ENCODE data around the gene TMEM181. TPM values are rescaled to one million over a fixed set of nuclear protein-coding genes. Genes with fewer than 3 reads are reported as not detected.

The TMEM181 gene
- total RNA-seq, 1 donor from 2014 or later, result 31.0 TPM

DNA sequence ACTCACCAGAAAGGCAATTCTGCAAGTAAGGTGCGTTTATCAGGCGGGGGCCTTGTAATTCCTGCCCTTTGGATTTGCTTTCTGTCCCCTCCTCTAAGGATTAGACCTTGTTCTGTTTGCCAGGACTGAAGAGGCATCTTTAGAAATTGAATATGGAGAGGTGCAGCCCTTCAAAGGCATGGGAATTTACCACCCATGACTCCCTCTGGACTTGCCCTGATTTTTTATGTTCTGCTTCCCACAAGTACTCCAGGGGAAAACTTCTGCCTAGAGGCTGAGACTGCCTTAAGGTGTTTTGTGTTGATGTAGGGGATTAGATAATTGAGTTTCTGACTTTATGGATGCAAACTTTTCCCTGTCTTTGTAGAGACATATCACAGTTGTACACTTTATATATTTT is 120.1 kb downstream of the TMEM181 start:
- H3K4me1 Mint-ChIP-seq (ENCODE audit: low read depth, unreplicated experiment), result no peaks in the 10 kb centered on the region
- no peaks in the 10 kb centered on the region for H3K79me2 ChIP-seq (ENCODE audit: insufficient read depth, low read length)
- H2AFZ ChIP-seq (ENCODE audit: low read depth, low read length), result no peak overlapping the region
- H3K36me3 ChIP-seq (ENCODE audit: insufficient read depth, low read length), result no peaks in the 10 kb centered on the region
- no peaks in the 10 kb centered on the region for H3K9me3 ChIP-seq (ENCODE audit: insufficient read depth, low read depth, low read length)
- H3K27me3 Mint-ChIP-seq (ENCODE audit: low read depth, unreplicated experiment), result peaks cover 12% of the 10 kb centered on the region
- no peak overlapping the region for H3K4me3 Mint-ChIP-seq (ENCODE audit: unreplicated experiment)
- H3K27ac Mint-ChIP-seq (ENCODE audit: unreplicated experiment), result no peak overlapping the region
- DNase-seq (ENCODE audit: low read depth) (no peak), FAIRE-seq (no peak)
- no peaks in the 10 kb centered on the region for H3K9me3 Mint-ChIP-seq (ENCODE audit: unreplicated experiment)
- no peaks in the 10 kb centered on the region for H3K4me1 ChIP-seq (ENCODE audit: insufficient read depth, low read length)
- no peaks in the 10 kb centered on the region for H3K36me3 Mint-ChIP-seq (ENCODE audit: low read depth, unreplicated experiment)
- no peaks in the 10 kb centered on the region for H3K27me3 ChIP-seq (ENCODE audit: insufficient read depth, low read length)
- TF ChIP-seq, protein P1, sequence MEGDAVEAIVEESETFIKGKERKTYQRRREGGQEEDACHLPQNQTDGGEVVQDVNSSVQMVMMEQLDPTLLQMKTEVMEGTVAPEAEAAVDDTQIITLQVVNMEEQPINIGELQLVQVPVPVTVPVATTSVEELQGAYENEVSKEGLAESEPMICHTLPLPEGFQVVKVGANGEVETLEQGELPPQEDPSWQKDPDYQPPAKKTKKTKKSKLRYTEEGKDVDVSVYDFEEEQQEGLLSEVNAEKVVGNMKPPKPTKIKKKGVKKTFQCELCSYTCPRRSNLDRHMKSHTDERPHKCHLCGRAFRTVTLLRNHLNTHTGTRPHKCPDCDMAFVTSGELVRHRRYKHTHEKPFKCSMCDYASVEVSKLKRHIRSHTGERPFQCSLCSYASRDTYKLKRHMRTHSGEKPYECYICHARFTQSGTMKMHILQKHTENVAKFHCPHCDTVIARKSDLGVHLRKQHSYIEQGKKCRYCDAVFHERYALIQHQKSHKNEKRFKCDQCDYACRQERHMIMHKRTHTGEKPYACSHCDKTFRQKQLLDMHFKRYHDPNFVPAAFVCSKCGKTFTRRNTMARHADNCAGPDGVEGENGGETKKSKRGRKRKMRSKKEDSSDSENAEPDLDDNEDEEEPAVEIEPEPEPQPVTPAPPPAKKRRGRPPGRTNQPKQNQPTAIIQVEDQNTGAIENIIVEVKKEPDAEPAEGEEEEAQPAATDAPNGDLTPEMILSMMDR (IDR thresholded peaks at IDR 0.05; ENCODE audit: insufficient read depth, low read depth, low read length), result no peak
- no peak for TF ChIP-seq EZH2 (IDR thresholded peaks at IDR 0.05; ENCODE audit: insufficient read depth, low read length)
- no peak overlapping the region for H3K4me2 ChIP-seq (ENCODE audit: low read length)
- no peak overlapping the region for H3K4me3 ChIP-seq (ENCODE audit: insufficient read depth, low read depth, low read length)
- no peak overlapping the region for H3K27ac ChIP-seq (ENCODE audit: low read depth, low read length)
- no peak overlapping the region for H3K9ac ChIP-seq (ENCODE audit: low read length)
- no peaks in the 10 kb centered on the region for H4K20me1 ChIP-seq (ENCODE audit: insufficient read depth, low read length)

DNA sequence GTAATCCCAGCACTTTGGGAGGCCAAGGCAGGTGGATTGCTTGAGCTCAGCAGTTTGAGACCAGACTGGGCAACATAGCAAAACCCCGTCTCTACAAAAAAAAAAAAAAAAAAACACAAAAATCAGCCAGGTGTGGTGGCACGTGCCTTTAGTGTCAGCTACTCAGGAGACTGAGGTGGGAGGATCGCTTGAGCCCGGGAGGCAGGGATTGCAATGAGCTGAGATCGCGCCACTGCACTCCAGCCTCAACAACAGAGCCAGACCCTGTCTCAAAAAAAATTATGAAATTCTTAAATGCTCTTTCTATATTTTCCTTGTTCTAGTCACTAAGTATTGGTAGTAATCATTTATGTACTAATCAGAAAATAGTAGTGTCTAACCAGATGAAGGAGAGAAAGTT is 120.6 kb downstream of the TMEM181 start:
- FAIRE-seq (no peak), DNase-seq (ENCODE audit: low read depth) (no peak)
- Histone ChIP-seq H4K20me1 (ENCODE audit: insufficient read depth, low read length) (no peaks in the 10 kb centered on the region), H3K9ac (ENCODE audit: low read length) (no peak overlapping the region), H3K4me2 (ENCODE audit: low read length) (no peak overlapping the region), H3K27me3 (ENCODE audit: insufficient read depth, low read length) (no peaks in the 10 kb centered on the region), H3K79me2 (ENCODE audit: insufficient read depth, low read length) (no peaks in the 10 kb centered on the region), H3K9me3 (ENCODE audit: insufficient read depth, low read depth, low read length) (no peaks in the 10 kb centered on the region), H3K36me3 (ENCODE audit: insufficient read depth, low read length) (no peaks in the 10 kb centered on the region), H3K27ac (ENCODE audit: low read depth, low read length) (no peak overlapping the region), H3K4me1 (ENCODE audit: insufficient read depth, low read length) (no peaks in the 10 kb centered on the region), H2AFZ (ENCODE audit: low read depth, low read length) (no peak overlapping the region), H3K4me3 (ENCODE audit: insufficient read depth, low read depth, low read length) (no peak overlapping the region)
- H3K36me3 Mint-ChIP-seq (ENCODE audit: low read depth, unreplicated experiment), result no peaks in the 10 kb centered on the region
- H3K4me3 Mint-ChIP-seq (ENCODE audit: unreplicated experiment), result no peak overlapping the region
- H3K27me3 Mint-ChIP-seq (ENCODE audit: low read depth, unreplicated experiment), result peaks cover 11% of the 10 kb centered on the region
- no peaks in the 10 kb centered on the region for H3K9me3 Mint-ChIP-seq (ENCODE audit: unreplicated experiment)
- no peak for TF ChIP-seq EZH2 (IDR thresholded peaks at IDR 0.05; ENCODE audit: insufficient read depth, low read length)
- TF ChIP-seq, protein P1 (IDR thresholded peaks at IDR 0.05; ENCODE audit: insufficient read depth, low read depth, low read length), result no peak
- no peaks in the 10 kb centered on the region for H3K4me1 Mint-ChIP-seq (ENCODE audit: low read depth, unreplicated experiment)
- no peak overlapping the region for H3K27ac Mint-ChIP-seq (ENCODE audit: unreplicated experiment)

DNA sequence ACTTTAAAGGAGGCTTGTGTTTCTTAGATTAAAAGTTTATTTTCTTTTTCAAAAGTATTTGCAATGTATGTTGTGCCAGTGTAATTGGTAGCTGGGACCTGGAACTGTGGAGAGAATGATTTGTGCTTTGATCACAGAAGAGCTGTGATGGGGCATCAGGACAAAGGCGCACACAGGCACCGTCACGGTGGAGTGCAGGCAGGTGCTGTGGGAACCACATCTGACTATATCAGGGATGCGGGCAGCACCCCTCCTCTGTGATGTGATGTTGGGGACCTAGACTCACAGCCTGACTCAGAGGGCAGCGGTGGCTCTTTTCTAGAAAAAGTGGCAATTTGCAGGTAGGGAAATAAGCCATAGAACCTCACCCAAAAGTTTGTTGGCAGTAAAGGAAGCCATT is 124.4 kb downstream of the TMEM181 start:
- Histone ChIP-seq H3K4me3 (ENCODE audit: insufficient read depth, low read depth, low read length) (no peak overlapping the region), H3K4me1 (ENCODE audit: insufficient read depth, low read length) (no peaks in the 10 kb centered on the region), H3K27me3 (ENCODE audit: insufficient read depth, low read length) (no peaks in the 10 kb centered on the region), H3K36me3 (ENCODE audit: insufficient read depth, low read length) (no peaks in the 10 kb centered on the region), H3K79me2 (ENCODE audit: insufficient read depth, low read length) (no peaks in the 10 kb centered on the region), H3K4me2 (ENCODE audit: low read length) (no peak overlapping the region), H3K9ac (ENCODE audit: low read length) (no peak overlapping the region), H3K27ac (ENCODE audit: low read depth, low read length) (no peak overlapping the region), H4K20me1 (ENCODE audit: insufficient read depth, low read length) (no peaks in the 10 kb centered on the region), H3K9me3 (ENCODE audit: insufficient read depth, low read depth, low read length) (no peaks in the 10 kb centered on the region), H2AFZ (ENCODE audit: low read depth, low read length) (no peak overlapping the region)
- Mint-ChIP-seq H3K4me3 (ENCODE audit: unreplicated experiment) (no peak overlapping the region), H3K9me3 (ENCODE audit: unreplicated experiment) (no peaks in the 10 kb centered on the region), H3K36me3 (ENCODE audit: low read depth, unreplicated experiment) (no peaks in the 10 kb centered on the region), H3K27ac (ENCODE audit: unreplicated experiment) (no peak overlapping the region), H3K27me3 (ENCODE audit: low read depth, unreplicated experiment) (peaks cover 21% of the 10 kb centered on the region), H3K4me1 (ENCODE audit: low read depth, unreplicated experiment) (peaks cover 8% of the 10 kb centered on the region)
- DNase-seq (ENCODE audit: low read depth) (no peak), FAIRE-seq (no peak)
- TF ChIP-seq, protein P1 (IDR thresholded peaks at IDR 0.05; ENCODE audit: insufficient read depth, low read depth, low read length), result no peak
- TF ChIP-seq EZH2 (IDR thresholded peaks at IDR 0.05; ENCODE audit: insufficient read depth, low read length), result no peak
